Measurements from ENCODE around the gene KCNC2.

The KCNC2 gene

DNA sequence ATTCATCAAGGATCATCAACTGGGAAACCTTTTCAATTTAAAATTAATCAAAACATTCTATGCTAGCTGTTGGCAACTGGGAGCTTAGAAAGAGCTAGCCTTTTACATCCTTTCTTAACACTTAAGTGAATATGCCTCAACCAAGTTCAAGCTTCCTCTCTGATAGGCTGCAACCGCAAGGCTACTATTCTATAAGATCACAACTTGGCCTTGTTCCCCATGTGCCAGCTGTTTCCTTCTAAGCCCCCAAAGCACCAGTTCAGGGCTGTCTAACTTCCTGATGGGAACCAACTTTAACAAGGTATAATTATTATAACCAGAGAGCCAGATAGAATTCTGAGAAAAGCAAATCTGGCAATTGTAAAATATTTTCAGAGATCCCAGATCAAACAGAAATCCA is 37.0 kb downstream of the KCNC2 start:
- DNase-seq (ENCODE audit: low read depth, low spot score): peak; percentile 72
- H3K4me3 ChIP-seq (ENCODE audit: low read length): no peak overlapping the region

DNA sequence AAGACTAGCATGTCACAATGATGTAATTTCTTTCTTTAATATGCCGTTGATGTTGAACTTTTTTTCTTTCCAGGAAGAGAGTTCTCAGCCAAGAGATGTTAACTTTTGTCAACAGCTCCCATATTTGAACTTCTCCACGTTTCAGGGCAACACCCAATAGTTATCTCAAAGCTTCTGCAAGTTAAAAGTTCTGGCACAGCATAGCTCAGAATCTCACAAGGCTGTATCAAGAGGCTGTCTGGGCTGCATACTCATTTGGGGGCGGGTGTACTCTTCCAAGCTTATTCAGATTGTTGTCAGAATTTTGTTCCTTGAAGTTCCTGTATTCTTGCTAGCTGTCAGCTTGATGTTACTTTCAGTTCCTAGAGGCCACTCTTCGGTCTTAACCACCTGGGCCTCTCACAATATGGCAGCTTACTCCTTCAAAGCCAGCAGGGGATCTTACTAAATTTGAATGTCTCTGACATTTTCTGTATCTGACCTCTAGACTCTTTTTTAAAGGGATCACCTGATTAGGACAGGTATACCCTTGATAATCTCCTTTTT is 38.9 kb downstream of the KCNC2 start:
- DNase-seq (ENCODE audit: low read depth, low spot score): no peak
- H3K4me3 ChIP-seq (ENCODE audit: low read length): no peak overlapping the region

DNA sequence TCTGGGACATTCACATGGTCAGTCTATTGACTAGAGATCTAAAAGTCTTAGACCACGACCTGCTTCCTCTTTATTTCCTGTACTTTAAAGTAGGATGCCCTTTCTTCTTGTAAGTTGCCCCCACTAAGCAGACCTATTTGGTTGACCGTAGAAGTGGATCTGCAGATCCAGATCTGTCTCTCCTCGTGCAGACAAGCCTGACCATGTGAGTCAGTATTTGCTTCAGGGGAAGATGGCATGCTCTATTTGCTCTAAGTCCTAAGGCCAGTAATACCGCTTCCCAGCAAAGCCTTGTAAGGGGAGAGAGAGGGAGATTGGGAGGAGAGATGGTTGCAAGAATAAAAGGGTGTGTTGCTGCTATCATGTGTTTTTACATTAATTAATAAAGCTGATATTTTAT is 46.8 kb downstream of the KCNC2 start:
- DNase-seq (ENCODE audit: low read depth, low spot score): no peak
- no peak overlapping the region for H3K4me3 ChIP-seq (ENCODE audit: low read length)

DNA sequence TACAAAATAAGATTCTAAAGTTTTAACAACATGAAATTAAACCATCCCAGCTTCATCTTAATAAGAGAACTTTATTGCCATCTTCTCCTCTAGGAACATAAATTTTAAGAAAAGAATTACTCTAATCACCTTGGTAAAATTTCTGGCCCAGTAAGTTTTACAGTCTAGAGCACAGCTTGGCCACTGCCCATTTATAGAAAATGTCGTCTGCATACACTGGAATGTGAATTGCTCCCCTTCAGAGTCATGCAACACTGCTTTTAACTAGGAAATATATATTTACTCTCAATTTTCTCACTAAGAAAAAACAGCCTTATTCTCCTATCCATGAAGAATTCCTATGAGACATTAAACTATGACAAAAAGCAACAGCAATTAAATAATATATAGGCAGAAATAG is 48.2 kb downstream of the KCNC2 start:
- no peak for DNase-seq (ENCODE audit: low read depth, low spot score)
- no peak overlapping the region for H3K4me3 ChIP-seq (ENCODE audit: low read length)

GRCh38 chr12:75157385-75157784 is 52.3 kb downstream of the KCNC2 start:
- DNase-seq (ENCODE audit: low read depth, low spot score): no peak
- H3K4me3 ChIP-seq (ENCODE audit: low read length): no peak overlapping the region

GRCh38 chr12:75155962-75156361 is 53.7 kb downstream of the KCNC2 start:
- no peak for DNase-seq (ENCODE audit: low read depth, low spot score)
- H3K4me3 ChIP-seq (ENCODE audit: low read length): no peak overlapping the region

DNA sequence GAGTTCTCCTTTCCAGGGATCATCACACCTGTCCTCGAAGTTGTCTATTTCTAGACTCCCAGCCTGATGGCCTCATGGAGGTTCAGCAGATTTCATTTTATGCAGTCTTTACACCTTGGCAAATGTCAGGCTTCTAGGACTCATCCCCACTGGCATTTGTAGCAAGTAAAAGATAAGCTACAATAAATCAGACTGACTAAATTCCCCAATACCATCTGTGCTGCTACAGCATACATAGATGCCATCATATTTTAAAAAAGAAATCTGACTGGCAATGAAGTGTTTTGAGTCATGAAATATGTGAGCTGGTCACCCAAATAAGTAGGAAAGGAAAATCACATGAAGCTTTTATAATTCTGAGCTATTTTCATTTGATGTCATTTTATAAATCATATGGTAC is 55.3 kb downstream of the KCNC2 start:
- no peak for DNase-seq (ENCODE audit: low read depth, low spot score)
- no peak overlapping the region for H3K4me3 ChIP-seq (ENCODE audit: low read length)

DNA sequence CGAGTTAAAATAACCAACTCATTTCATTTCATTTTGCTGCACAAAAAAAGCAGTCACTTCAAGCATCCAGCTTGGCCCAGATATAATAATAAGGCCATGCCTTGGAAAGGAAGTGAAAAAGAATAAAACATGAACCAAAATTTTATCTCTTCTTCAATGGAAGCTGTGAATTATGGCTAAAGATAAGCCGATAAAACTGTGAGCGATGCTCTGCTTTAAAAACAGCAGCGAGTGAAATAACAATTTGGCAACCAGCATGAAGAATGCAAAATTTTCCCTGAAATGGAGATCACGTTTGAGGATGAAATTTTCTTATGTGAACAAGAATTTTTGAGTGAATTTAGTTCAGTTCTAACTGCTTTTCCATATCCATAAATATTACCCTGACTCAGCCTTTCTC is 70.4 kb downstream of the KCNC2 start:
- H3K4me3 ChIP-seq (ENCODE audit: low read length): no peak overlapping the region
- no peak for DNase-seq (ENCODE audit: low read depth, low spot score)

DNA sequence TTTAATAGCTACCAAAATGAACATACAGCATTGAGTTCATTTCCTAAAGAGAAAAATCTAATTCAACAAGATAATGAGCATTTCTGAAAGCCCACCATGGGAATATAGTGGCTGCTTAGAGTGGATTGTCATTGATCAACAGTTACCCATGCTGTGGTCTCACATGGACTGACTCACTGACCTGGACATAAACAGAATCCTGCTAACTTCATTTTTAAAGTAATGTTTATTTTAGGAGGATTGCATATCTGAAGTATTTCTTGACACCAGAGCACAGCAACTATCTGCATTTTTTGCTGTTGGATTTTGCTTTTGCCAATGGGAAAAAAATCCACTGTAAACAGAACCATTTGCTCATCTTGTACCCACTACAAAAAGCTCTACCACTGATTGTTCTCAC is 71.7 kb downstream of the KCNC2 start:
- no peak overlapping the region for H3K4me3 ChIP-seq (ENCODE audit: low read length)
- DNase-seq (ENCODE audit: low read depth, low spot score): no peak

- no peak for DNase-seq (ENCODE audit: low read depth, low spot score)
- H3K4me3 ChIP-seq (ENCODE audit: low read length): no peak overlapping the region
Observed at GRCh38 chr12:75135026-75135425, 74.6 kb downstream of the KCNC2 start.

GRCh38 chr12:75130811-75131210 is 78.8 kb downstream of the KCNC2 start:
- DNase-seq (ENCODE audit: low read depth, low spot score): no peak

DNA sequence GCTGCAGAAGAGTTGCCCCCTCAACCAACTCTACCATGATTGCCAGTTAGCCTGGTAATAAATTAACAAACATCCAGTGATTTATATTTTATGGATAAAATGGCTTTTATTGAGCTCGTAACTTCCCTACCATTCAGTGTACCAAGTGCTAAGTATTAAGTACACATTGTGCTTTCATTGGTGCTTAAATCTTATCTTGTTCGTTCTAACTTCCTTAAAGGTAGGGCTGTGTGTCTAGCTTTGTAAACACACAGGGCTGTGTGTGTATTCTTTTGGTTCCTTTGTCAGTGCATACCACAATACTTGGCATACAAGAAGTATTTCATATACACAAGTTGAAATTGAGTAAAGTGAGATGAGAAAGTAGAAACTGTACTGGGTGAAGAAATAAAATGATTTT is 80.4 kb downstream of the KCNC2 start:
- no peak for DNase-seq (ENCODE audit: low read depth, low spot score)
- H3K4me3 ChIP-seq (ENCODE audit: low read length): no peak overlapping the region

More at GRCh38 chr12:75130811-75131210, 78.8 kb downstream of the KCNC2 start:
- no peak overlapping the region for H3K4me3 ChIP-seq (ENCODE audit: low read length)

DNA sequence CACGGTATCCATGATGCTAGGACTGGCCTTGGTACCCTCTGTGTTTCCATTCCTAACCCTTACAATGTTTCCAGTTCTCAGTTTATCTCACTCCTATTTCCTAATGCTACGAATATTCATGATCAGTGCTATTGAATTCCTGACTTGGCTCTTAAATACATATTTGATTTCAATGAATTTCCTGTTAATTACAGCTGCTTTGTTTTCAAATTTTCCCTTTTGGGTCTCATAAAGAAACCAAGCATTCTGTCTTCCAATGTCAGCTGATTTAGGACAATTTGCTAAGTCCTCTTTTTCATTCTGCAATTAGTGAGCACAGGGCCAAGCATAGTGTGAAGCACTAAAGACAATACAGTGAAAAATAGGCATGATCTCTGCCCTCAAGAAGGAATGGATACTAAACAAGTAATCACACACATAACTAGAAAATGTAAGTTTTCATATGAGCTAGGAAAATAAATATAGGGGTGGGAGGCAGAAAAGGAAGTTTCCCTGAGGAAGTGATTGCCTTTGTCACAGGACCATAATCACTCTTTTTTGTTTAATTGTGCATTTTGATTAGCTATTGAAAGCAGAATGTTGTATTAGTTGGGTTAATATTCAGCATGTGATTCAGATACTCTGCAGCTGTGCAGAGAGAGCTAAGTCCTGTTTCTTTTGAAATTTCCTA is 88.5 kb downstream of the KCNC2 start:
- no peak for DNase-seq (ENCODE audit: low read depth, low spot score)
- no peak overlapping the region for H3K4me3 ChIP-seq (ENCODE audit: low read length)

GRCh38 chr12:75120311-75120711 is 89.3 kb downstream of the KCNC2 start:
- no peak for DNase-seq (ENCODE audit: low read depth, low spot score)
- H3K4me3 ChIP-seq (ENCODE audit: low read length): no peak overlapping the region

DNA sequence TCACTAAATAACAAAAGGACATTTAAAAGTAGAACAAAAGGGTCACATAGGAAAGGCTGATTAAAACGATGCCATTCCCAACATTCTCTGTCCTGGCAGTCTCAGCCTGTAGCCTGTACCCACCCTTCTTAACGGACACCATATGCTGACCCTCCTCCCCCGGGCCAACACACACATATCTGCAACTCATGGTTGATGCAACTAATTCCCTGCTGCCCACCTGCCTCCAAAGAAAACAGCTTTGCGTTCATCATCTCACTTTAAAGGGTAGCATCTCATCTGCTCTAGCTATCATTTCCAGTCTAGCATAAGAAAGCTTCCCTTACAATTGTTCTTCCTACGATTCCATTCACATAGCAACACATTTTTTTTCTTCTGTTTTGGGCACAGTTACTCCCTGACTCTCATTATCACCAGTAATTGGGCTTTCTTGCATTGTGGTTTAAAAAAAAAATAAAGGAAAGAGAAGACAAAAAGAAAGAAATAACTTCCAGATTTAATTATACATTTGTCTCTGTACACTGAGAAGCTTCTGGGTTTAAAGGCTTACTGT is 92.9 kb downstream of the KCNC2 start:
- DNase-seq (ENCODE audit: low read depth, low spot score): no peak
- H3K4me3 ChIP-seq (ENCODE audit: low read length): no peak overlapping the region

GRCh38 chr12:75115748-75116147 is 93.9 kb downstream of the KCNC2 start:
- no peak overlapping the region for H3K4me3 ChIP-seq (ENCODE audit: low read length)
- DNase-seq (ENCODE audit: low read depth, low spot score): no peak

DNA sequence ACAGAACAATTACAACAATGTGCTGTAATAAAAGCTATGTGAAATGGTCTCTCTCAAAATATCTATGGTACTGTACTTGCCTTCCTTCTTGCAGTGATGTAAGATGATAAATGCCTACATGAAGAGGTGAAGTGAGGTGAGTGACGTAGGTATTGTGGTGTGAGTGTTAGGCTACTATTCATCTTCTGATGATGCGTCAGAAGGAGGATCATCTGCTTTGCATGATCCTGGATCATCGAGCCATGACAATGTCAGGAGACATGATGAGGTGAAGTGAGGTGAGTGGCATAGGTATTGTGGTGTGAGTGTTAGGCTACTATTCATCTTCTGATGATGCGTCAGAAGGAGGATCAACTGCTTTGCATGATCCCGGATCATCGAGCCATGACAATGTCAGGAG is 105.8 kb downstream of the KCNC2 start:
- no peak overlapping the region for H3K4me3 ChIP-seq (ENCODE audit: low read length)
- no peak for DNase-seq (ENCODE audit: low read depth, low spot score)

- DNase-seq (ENCODE audit: low read depth, low spot score): no peak
Observed at GRCh38 chr12:75101781-75102180, 107.9 kb downstream of the KCNC2 start.

GRCh38 chr12:75099210-75099609 is 110.4 kb downstream of the KCNC2 start:
- no peak for DNase-seq (ENCODE audit: low read depth, low spot score)
- no peak overlapping the region for H3K4me3 ChIP-seq (ENCODE audit: low read length)

More at GRCh38 chr12:75101781-75102180, 107.9 kb downstream of the KCNC2 start:
- no peak overlapping the region for H3K4me3 ChIP-seq (ENCODE audit: low read length)

DNA sequence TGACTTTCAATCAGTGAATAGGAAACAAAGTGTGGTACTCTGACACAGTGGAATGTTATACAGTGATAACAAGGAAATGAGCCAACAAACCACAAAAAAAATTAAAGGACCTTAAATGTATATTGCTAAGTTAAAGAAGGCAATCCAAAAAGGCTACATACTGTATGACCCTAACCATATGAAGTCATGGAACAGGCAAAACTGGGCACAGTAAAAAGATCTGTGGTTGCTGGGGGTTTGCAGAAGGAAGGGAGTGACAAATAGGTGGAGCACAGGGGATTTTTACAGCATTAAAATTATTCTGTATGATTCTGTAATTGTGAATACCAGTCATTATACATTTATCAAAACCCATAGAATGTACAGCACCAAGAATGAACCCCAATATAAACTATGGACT is 112.6 kb downstream of the KCNC2 start:
- H3K4me3 ChIP-seq (ENCODE audit: low read length): no peak overlapping the region
- no peak for DNase-seq (ENCODE audit: low read depth, low spot score)

DNA sequence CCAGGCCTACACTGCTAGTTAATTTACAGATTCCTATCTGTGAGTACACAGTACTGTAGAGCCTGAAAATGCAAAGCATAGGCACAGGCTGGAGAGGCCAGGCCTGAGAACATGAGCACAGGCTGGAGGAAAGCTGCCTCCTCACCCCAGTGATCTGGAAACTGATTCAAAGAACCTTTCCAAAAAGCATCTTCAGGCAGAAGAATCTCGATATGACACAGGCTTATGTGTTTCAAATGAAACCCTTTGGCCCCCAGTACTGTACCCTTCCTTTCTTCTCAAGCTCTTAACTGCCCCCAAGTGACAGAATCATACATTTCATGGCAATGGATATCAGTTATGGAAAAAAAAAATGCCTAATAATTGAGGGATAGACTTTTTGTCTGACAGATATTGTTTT is 122.0 kb downstream of the KCNC2 start:
- no peak overlapping the region for H3K4me3 ChIP-seq (ENCODE audit: low read length)
- no peak for DNase-seq (ENCODE audit: low read depth, low spot score)
